Prostate gland (tissue), 2 donors: Measurements from ENCODE around the gene CYP1A1.

ENCODE experiments used
- POLR2A ChIP-seq: fragments of 450-650 bp; IDR thresholded peaks from one replicate; pipeline ENCODE4 v1.6.1; 2016; ENCODE audit warnings: antibody characterized with exemption, mild to moderate bottlenecking
- POLR2AphosphoS5 ChIP-seq: sonication (generic); formaldehyde crosslinking; IDR thresholded peaks from one replicate; pipeline ENCODE4 v1.6.1; 2017; ENCODE audit warnings: antibody characterized with exemption
- TF ChIP-seq, protein P1 (sequence below), 4 experiments: fragments of 200-600 bp in 2 of 4; fragments of 450-650 bp in 2 of 4; sonication (generic) in 2 of 4; IDR thresholded peaks; 1 replicate in 3 of 4; 2 replicates in 1 of 4; pipeline ENCODE4 v1.5.1; 2016 to 2019; ENCODE audit warnings: antibody characterized with exemption in 4 of 4, mild to moderate bottlenecking in 2 of 4, moderate library complexity in 2 of 4

- TF ChIP-seq, protein P1, sequence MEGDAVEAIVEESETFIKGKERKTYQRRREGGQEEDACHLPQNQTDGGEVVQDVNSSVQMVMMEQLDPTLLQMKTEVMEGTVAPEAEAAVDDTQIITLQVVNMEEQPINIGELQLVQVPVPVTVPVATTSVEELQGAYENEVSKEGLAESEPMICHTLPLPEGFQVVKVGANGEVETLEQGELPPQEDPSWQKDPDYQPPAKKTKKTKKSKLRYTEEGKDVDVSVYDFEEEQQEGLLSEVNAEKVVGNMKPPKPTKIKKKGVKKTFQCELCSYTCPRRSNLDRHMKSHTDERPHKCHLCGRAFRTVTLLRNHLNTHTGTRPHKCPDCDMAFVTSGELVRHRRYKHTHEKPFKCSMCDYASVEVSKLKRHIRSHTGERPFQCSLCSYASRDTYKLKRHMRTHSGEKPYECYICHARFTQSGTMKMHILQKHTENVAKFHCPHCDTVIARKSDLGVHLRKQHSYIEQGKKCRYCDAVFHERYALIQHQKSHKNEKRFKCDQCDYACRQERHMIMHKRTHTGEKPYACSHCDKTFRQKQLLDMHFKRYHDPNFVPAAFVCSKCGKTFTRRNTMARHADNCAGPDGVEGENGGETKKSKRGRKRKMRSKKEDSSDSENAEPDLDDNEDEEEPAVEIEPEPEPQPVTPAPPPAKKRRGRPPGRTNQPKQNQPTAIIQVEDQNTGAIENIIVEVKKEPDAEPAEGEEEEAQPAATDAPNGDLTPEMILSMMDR (IDR thresholded peaks at IDR 0.05), result no peak
- no peak for TF ChIP-seq POLR2AphosphoS5
- TF ChIP-seq POLR2A, result no peak
Measured at GRCh38 chr15:74746389-74746788, 21.1 kb upstream of the CYP1A1 start.
